Tibial artery (tissue), 4 donors: ENCODE results near the gene CUX1.

ENCODE experiments used
- DNase-seq, 2 donors: peaks; one replicate each; pipeline ENCODE4 v3.0.0-alpha.2; 2019
- H3K27ac ChIP-seq, 2 donors: fragments of 200-600 bp; sonication (generic) in 1 of 2; 1 replicate in 1 of 2; 2 replicates in 1 of 2; pipeline ENCODE4 v1.5.1; 2018 to 2019; ENCODE audit warnings: mild to moderate bottlenecking in 1 of 2
- H3K27me3 ChIP-seq, 2 donors: fragments of 200-600 bp; sonication (generic) in 1 of 2; one replicate each; pipeline versions ENCODE4 v1.5.1 to v1.6.0; 2016 to 2019
- H3K36me3 ChIP-seq, 3 donors: fragments of 200-600 bp; sonication (generic) in 2 of 3; one replicate each; pipeline ENCODE4 v1.5.1; 2016 to 2019; ENCODE audit warnings: mild to moderate bottlenecking in 2 of 3
- H3K4me1 ChIP-seq, 4 donors: fragments of 200-600 bp; sonication (generic) in 2 of 4; 1 replicate in 3 of 4; 2 replicates in 1 of 4; pipeline ENCODE4 v1.5.1; 2016 to 2019
- H3K4me3 ChIP-seq, 2 donors: fragments of 200-600 bp; sonication (generic) in 1 of 2; 1 replicate in 1 of 2; 2 replicates in 1 of 2; pipeline ENCODE4 v1.5.1; 2018 to 2019; ENCODE audit warnings: mild to moderate bottlenecking in 2 of 2
- H3K9me3 ChIP-seq, 3 donors: fragments of 200-600 bp; sonication (generic) in 1 of 3; one replicate each; pipeline ENCODE4 v1.5.1; 2016 to 2019
- intact Hi-C: fragments of 100-400 bp; cut with DNase I; formaldehyde crosslinking; loops from one replicate; pipeline ENCODE4 v1.15.0; 2023; ENCODE audit warnings: low total_unique reads
- TF ChIP-seq, protein P1 (sequence below), 2 experiments: fragments of 200-600 bp in 1 of 2; fragments of 450-650 bp in 1 of 2; IDR thresholded peaks; one replicate each; pipeline ENCODE4 v1.5.1; 2017 to 2019; ENCODE audit warnings: antibody characterized with exemption in 2 of 2, mild to moderate bottlenecking in 1 of 2, moderate library complexity in 1 of 2

Gene CUX1

DNA sequence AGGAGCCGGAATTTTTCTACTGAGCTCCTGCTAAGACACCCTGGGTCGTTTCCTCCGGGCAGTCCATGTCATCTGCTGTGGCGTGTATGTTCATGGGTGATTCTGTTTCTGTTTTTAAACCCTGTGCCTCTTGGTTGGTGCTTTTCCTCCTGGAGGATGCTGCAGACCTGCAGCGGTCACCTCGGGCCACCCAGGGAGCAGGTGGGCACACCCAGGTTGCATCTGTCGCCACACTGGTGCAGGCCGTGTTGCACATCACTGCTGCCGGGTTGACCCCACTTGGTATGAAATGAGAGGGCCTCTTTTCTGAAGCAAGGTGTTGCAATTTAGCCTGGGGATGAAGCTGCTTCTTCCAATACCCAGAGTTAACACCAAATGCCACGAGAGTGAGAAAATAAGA is 127.2 kb downstream of the CUX1 start:
- Histone ChIP-seq H3K36me3 (no peaks in the 10 kb centered on the region), H3K4me3 (no peak overlapping the region), H3K9me3 (no peaks in the 10 kb centered on the region), H3K27me3 (no peaks in the 10 kb centered on the region), H3K4me1 (peaks cover 0 to 45% (median 24%) of the 10 kb centered on the region in 4 donors), H3K27ac (no peak overlapping the region)
- DNase-seq = no peak
- TF ChIP-seq, protein P1, sequence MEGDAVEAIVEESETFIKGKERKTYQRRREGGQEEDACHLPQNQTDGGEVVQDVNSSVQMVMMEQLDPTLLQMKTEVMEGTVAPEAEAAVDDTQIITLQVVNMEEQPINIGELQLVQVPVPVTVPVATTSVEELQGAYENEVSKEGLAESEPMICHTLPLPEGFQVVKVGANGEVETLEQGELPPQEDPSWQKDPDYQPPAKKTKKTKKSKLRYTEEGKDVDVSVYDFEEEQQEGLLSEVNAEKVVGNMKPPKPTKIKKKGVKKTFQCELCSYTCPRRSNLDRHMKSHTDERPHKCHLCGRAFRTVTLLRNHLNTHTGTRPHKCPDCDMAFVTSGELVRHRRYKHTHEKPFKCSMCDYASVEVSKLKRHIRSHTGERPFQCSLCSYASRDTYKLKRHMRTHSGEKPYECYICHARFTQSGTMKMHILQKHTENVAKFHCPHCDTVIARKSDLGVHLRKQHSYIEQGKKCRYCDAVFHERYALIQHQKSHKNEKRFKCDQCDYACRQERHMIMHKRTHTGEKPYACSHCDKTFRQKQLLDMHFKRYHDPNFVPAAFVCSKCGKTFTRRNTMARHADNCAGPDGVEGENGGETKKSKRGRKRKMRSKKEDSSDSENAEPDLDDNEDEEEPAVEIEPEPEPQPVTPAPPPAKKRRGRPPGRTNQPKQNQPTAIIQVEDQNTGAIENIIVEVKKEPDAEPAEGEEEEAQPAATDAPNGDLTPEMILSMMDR (IDR thresholded peaks at IDR 0.05) = no peak
- intact Hi-C loops = no loop called here

DNA sequence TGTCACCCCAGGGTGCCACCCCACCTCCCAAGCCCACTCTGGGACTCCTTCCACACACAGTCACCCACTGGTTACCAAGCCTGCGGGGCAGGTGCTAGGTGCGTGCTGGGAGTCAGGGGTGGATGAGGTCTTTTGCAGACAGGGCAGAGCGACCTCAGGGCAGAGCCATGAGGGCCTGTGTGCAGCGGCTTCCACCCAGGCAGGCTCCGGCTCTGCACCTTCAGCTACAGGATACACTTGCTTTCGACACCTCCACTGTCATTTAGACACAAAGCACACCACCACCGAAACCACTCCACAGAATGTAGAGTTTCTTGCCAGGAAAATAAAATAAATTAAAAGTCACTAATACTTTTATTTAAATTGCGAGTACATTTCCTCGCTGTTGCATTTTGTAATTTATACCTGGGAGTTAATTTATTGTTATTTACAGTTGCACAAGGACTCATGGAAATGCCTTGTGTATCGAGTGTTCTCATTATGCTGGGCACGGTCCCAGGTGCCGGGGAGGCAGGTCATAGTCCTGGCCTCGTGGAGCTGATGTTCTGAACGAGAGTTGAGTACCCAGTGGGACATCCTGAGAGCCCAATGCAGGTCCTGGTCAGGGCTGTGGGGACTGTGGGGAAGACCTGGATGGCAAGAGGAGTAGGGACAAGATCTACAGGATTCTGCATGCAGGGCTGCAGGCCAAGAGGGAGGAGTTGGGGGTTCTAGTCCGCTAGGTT is 127.8 kb downstream of the CUX1 start:
- Histone ChIP-seq H3K4me3 (no peak overlapping the region), H3K36me3 (no peaks in the 10 kb centered on the region), H3K27ac (no peak overlapping the region), H3K4me1 (peaks cover 0 to 45% (median 24%) of the 10 kb centered on the region in 4 donors), H3K9me3 (no peaks in the 10 kb centered on the region), H3K27me3 (no peaks in the 10 kb centered on the region)
- DNase-seq = no peak
- TF ChIP-seq, protein P1 (IDR thresholded peaks at IDR 0.05) = no peak
- intact Hi-C loops = no loop called here

DNA sequence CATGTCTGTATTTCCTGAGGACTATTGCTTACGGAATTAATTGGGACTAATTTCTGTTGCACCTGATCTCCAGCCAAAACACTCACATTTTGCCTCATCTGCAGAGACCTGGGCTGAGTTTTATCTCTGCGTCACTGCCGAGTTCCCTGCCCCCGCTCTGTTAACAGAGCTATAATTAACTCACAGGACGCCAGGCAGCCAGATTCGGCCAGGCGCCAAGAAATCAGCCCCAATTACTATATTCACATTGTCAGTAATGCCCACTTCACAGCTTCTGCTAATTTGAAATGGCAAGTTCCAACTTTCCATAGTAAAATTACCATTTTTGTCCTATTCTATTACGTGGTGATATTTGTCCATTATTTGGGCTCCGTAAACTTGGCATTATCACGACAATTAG is 130.5 kb downstream of the CUX1 start:
- DNase-seq = peak in 1 of 2 donors; percentile 79
- Histone ChIP-seq H3K36me3 (no peaks in the 10 kb centered on the region), H3K4me3 (peak overlapping the region in 1 of 2 donors; percentile 18), H3K27me3 (no peaks in the 10 kb centered on the region), H3K4me1 (peaks cover 0 to 38% (median 13%) of the 10 kb centered on the region in 4 donors), H3K9me3 (no peaks in the 10 kb centered on the region), H3K27ac (peak overlapping the region; percentile 2 to 7)
- TF ChIP-seq, protein P1 (IDR thresholded peaks at IDR 0.05) = no peak
- intact Hi-C loops = no loop called here

DNA sequence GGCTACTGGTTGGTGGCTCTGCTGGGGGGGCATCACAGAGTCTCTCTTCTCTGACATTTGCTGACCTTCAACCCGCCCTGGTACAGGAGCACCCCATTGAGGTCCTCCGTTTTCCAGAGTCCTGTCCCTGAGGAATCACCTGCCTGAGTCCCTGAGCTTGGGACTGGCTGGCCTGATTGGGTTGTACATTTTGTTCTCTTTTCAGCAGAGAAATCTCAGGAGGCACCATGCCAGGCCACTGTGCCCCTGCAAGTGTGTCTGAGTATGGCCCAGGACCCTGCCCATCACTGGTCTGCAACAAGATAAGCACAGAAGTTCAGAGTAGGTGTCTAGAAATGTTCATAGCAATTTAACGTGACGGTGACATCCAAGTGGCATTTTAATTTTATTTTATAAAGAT is 131.2 kb downstream of the CUX1 start:
- TF ChIP-seq, protein P1 (IDR thresholded peaks at IDR 0.05) = no peak
- Histone ChIP-seq H3K27me3 (no peaks in the 10 kb centered on the region), H3K4me1 (peaks cover 0 to 41% (median 15%) of the 10 kb centered on the region in 4 donors), H3K4me3 (no peak overlapping the region), H3K27ac (peak overlapping the region; percentile 4 to 7), H3K9me3 (no peaks in the 10 kb centered on the region), H3K36me3 (no peaks in the 10 kb centered on the region)
- intact Hi-C loops = no loop called here
- DNase-seq = no peak

DNA sequence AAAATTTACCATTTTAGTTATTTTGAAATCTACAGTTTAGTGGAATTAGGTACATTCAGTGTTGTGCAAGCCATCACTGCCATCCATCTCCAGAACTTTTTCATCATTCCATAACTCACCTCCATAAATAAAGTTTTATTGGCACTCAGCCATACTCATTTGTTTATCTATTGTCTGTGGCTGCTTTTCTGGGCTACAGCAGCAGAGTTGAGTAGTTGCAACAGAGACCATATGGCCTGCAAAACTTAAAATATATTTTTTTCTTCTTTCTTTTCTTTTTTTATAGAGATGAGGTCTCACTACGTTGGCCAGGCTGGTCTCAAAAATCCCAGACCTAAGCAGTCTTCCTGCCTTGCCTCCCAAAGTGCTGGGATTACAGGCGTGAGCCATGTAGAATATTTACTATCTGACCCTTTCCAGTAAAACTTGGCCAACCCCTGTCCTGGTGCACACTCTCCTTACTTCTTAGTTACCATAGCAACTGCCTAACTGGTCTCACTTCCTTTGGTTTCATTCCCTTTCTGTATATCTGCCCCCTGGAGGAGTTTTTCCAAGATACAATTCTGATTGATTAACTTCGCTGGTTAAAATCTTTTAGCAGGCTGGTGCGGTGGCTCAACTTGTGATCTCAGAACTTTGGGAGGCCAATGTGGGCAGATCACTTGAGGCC is 133.2 kb downstream of the CUX1 start:
- Histone ChIP-seq H3K4me3 (no peak overlapping the region), H3K27me3 (no peaks in the 10 kb centered on the region), H3K36me3 (no peaks in the 10 kb centered on the region), H3K27ac (no peak overlapping the region), H3K9me3 (no peaks in the 10 kb centered on the region), H3K4me1 (peaks cover 0 to 45% (median 15%) of the 10 kb centered on the region in 4 donors)
- DNase-seq = no peak
- intact Hi-C loops = no loop called here
- TF ChIP-seq, protein P1 (IDR thresholded peaks at IDR 0.05) = no peak
